Measurements from ENCODE around the gene PTGS2.

- TF ChIP-seq, protein P1, sequence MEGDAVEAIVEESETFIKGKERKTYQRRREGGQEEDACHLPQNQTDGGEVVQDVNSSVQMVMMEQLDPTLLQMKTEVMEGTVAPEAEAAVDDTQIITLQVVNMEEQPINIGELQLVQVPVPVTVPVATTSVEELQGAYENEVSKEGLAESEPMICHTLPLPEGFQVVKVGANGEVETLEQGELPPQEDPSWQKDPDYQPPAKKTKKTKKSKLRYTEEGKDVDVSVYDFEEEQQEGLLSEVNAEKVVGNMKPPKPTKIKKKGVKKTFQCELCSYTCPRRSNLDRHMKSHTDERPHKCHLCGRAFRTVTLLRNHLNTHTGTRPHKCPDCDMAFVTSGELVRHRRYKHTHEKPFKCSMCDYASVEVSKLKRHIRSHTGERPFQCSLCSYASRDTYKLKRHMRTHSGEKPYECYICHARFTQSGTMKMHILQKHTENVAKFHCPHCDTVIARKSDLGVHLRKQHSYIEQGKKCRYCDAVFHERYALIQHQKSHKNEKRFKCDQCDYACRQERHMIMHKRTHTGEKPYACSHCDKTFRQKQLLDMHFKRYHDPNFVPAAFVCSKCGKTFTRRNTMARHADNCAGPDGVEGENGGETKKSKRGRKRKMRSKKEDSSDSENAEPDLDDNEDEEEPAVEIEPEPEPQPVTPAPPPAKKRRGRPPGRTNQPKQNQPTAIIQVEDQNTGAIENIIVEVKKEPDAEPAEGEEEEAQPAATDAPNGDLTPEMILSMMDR (IDR thresholded peaks at IDR 0.05), result no peak
- no peak for TF ChIP-seq POLR2A (IDR thresholded peaks at IDR 0.05)
- TF ChIP-seq POLR2AphosphoS5 (IDR thresholded peaks at IDR 0.05; ENCODE audit: insufficient read depth in 1 of 2, low read depth in 1 of 2), result no peak
Observed at GRCh38 chr1:186657481-186657880, 22.7 kb downstream of the PTGS2 start.

All from vagina (tissue), 2 donors.